Esophagus muscularis mucosa (tissue), 4 donors: Measurements from ENCODE around the gene METTL2B. TPM values are rescaled to one million over a fixed set of nuclear protein-coding genes. Genes with fewer than 3 reads are reported as not detected.
"Not testable (repeated sequence)": the region's sequence is repeated elsewhere in the genome, so short reads cannot be mapped to it uniquely, and the experiment has no call there.

Experiments used
- DNase-seq: peaks from one replicate; pipeline ENCODE4 v3.0.0-alpha.2; 2017; ENCODE audit errors: extremely low spot score
- H3K27ac ChIP-seq, 4 donors: fragments of 200-600 bp; sonication (generic); replicated peaks in 1 of 4; 1 replicate in 3 of 4; 2 replicates in 1 of 4; pipeline ENCODE4 v1.5.1; 2016 to 2019; ENCODE audit warnings: mild to moderate bottlenecking in 1 of 4
- H3K27me3 ChIP-seq, 4 donors: fragments of 200-600 bp; sonication (generic); one replicate each; pipeline versions ENCODE4 v1.5.1 to v1.6.0; 2016 to 2019
- H3K36me3 ChIP-seq, 4 donors: fragments of 200-600 bp; sonication (generic); one replicate each; pipeline ENCODE4 v1.5.1; 2016 to 2019
- H3K4me1 ChIP-seq, 4 donors: fragments of 200-600 bp; sonication (generic); one replicate each; pipeline ENCODE4 v1.5.1; 2016 to 2019
- H3K4me3 ChIP-seq, 4 donors: fragments of 200-600 bp; sonication (generic); 1 replicate in 2 of 4; 2 replicates in 2 of 4; pipeline ENCODE4 v1.5.1; 2016 to 2019; ENCODE audit warnings: mild to moderate bottlenecking in 4 of 4, moderate library complexity in 1 of 4
- H3K9me3 ChIP-seq, 4 donors: fragments of 200-600 bp; sonication (generic); 1 replicate in 3 of 4; 2 replicates in 1 of 4; pipeline ENCODE4 v1.5.1; 2016 to 2019
- CTCF ChIP-seq, 3 experiments: fragments of 200-600 bp in 2 of 3; fragments of 450-650 bp in 1 of 3; sonication (generic) in 2 of 3; IDR thresholded peaks; one replicate each; pipeline ENCODE4 v1.5.1; 2017 to 2019; ENCODE audit warnings: antibody characterized with exemption in 3 of 3, mild to moderate bottlenecking in 2 of 3, moderate library complexity in 1 of 3
- EP300 ChIP-seq: sonication (generic); formaldehyde crosslinking; IDR thresholded peaks from one replicate; pipeline ENCODE4 v1.6.1; 2017; ENCODE audit warnings: antibody characterized with exemption
- POLR2A ChIP-seq: fragments of 450-650 bp; IDR thresholded peaks from one replicate; pipeline ENCODE4 v1.6.1; 2017; ENCODE audit warnings: antibody characterized with exemption, moderate library complexity, mild to moderate bottlenecking, low read depth
- POLR2AphosphoS5 ChIP-seq, 2 donors: sonication (generic); formaldehyde crosslinking; IDR thresholded peaks; one replicate each; pipeline ENCODE4 v1.6.1; 2017; ENCODE audit warnings: antibody characterized with exemption in 2 of 2
- WGBS: methylation state at CpG from one replicate; pipeline ENCODE4 v1.1.5; 2018; 5-methylcytosine and 5-hydroxymethylcytosine counted together
- intact Hi-C: fragments of 100-400 bp; cut with DNase I; formaldehyde crosslinking; loops from one replicate; pipeline ENCODE4 v1.15.1; 2023
- total RNA-seq, 4 donors: library from RNA; depleted of rRNA; stranded (reverse); fragments of >200 nt; gene quantifications; one replicate each; pipeline versions ENCODE4 v1.1.0 to v1.2.1, GENCODE V29; 2016

Gene METTL2B
- total RNA-seq, 4 donors from 2014 or later, result 19.9 to 23.5 (median 21.0) TPM

DNA sequence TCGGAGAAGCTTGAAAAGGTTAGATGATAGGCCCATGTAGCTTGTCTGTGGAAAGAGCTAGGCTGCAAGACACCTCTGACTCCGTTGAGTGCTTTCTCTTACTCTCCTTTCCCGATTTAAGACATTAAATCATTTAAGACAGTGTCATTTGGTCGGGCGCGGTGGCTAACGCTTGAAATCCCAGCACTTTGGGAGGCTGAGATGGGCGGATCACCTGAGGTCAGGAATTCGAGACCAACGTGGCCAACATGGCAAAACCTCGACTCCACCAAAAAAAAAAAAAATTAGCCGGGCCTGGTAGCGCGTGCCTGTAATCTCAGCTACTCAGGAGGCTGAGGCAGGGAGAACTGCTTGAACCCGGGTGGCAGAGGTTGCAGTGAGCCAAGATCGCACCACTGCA lies 52.6 kb downstream of the METTL2B start:
- H3K27me3 ChIP-seq, intact Hi-C loops: not testable (repeated sequence)

GRCh38 chr7:128530121-128530854 lies 53.7 kb downstream of the METTL2B start:
- DNase-seq, intact Hi-C loops: not testable (repeated sequence)
- WGBS, result 10% methylated on average over 11 of the region's 50 CpGs

More for the DNA sequence above, 52.6 kb downstream of the METTL2B start:
- not testable (repeated sequence) for H3K27ac ChIP-seq, DNase-seq, H3K36me3 ChIP-seq, H3K9me3 ChIP-seq, H3K4me3 ChIP-seq
- 97% methylated on average over 16 of the region's 16 CpGs for WGBS
- H3K4me1 ChIP-seq, result peaks cover 14 to 30% (median 27%) of the 10 kb centered on the region in 4 donors

GRCh38 chr7:128530855-128531104 lies 54.2 kb downstream of the METTL2B start:
- peak overlapping the region; percentile 73 to 99 (median 88) for H3K4me3 ChIP-seq
- H3K4me1 ChIP-seq, result peaks cover 26 to 41% (median 39%) of the 10 kb centered on the region in 4 donors
- no peak for DNase-seq
- no peaks in the 10 kb centered on the region for H3K27me3 ChIP-seq
- H3K9me3 ChIP-seq, result no peaks in the 10 kb centered on the region
- TF ChIP-seq EP300 (no peak), POLR2A (peak; percentile 10)
- H3K36me3 ChIP-seq, result peaks cover 0 to 15% (median 6%) of the 10 kb centered on the region in 4 donors
- H3K27ac ChIP-seq, result peak overlapping the region; percentile 97 to 99 (median 99)
- WGBS, result no CpG with 5 or more reads among the region's 38 CpGs
- intact Hi-C loops, result no loop called here

More at GRCh38 chr7:128530121-128530854, 53.7 kb downstream of the METTL2B start:
- H3K27me3 ChIP-seq, H3K9me3 ChIP-seq: not testable (repeated sequence)
- Histone ChIP-seq H3K4me3 (peak overlapping the region; percentile 73 to 99 (median 88)), H3K27ac (peak overlapping the region; percentile 97 to 99 (median 99)), H3K4me1 (peaks cover 24 to 36% (median 35%) of the 10 kb centered on the region in 4 donors), H3K36me3 (peaks cover 0 to 15% (median 6%) of the 10 kb centered on the region in 4 donors)

DNA sequence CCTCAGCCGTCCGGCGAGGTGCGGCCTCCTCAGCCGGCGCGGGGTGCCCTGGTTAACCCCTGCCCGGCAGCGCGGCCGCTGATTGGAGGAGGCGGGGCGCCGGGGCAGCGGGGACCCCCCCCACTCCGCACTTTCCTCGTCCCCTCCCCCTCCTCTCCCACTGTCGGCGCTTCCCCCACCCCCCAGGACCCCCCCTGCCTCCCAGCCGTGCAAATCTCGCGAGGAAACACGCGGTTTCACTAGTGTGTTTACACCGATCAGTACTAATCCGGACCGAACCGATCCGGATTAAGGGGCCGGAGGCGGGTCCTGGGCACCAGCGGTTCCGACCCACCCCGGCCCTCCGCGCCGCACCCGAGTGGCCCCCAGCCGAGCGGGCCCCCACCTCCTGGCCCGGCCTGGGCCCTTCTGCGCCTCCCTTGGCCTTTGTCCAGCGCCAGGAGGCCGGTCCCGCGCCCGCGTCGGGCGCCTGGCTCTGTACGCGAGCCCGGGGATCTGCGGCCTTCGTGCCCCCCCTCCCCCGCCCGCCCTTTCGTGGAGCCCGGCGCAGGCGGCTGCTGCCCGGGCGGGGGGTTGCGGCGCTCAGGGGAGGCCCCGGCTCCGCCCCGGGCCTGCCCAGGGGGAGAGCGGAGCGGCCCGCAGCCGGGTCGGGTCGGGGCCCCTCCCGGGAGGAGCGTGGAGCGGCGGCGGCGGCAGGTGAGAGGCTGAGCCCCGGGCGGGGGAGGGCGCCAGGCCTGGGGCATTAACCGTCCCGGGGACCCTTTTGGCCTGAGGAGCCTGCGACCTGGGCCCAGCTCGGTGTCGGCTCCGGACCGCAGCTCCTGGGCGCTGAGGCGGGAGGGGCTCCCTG lies 54.8 kb downstream of the METTL2B start:
- intact Hi-C loops, H3K27me3 ChIP-seq, H3K9me3 ChIP-seq: not testable (repeated sequence)
- Histone ChIP-seq H3K27ac (peak overlapping the region; percentile 97 to 99 (median 99)), H3K4me3 (peak overlapping the region; percentile 73 to 99 (median 88)), H3K4me1 (peaks cover 30 to 47% (median 44%) of the 10 kb centered on the region in 4 donors), H3K36me3 (peaks cover 0 to 19% (median 7%) of the 10 kb centered on the region in 4 donors)
- peak in 1 of 2 donors; percentile 75 for TF ChIP-seq POLR2AphosphoS5 (IDR thresholded peaks at IDR 0.05)
- WGBS, result no CpG with 5 or more reads among the region's 92 CpGs
- peak; percentile 92 for DNase-seq

DNA sequence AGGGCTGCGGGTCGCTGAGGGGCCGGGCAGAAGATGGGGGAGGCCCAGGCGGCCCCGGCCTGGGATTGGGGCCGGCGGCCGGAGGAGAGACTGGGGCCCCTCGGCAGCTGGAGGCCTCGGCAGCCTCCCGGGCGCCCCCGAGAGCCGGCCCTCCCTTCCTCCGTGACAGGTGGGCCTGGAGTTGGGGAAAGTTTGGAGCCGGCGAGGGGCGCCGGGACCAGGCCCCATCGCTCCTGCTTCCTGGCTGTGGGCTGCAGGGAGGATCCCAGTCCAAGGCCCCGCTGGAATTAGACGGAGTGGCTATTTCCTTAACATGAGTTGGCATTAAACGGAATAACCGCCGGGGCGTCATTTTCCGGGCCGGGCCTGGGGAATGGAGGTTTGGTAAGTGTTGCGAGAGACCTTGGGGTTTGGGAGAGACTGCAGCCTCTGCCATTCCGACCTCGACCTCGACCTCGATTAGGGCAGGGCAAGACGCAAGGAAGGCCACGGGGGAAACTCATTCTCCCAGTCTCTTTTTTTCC lies 55.5 kb downstream of the METTL2B start:
- under 1% methylated on average over 11 of the region's 35 CpGs for WGBS
- DNase-seq, result peak; percentile 92
- H3K4me1 ChIP-seq, result peaks cover 36 to 54% (median 51%) of the 10 kb centered on the region in 4 donors
- peaks cover 0 to 22% (median 9%) of the 10 kb centered on the region in 4 donors for H3K36me3 ChIP-seq
- H3K27me3 ChIP-seq, intact Hi-C loops, H3K9me3 ChIP-seq: not testable (repeated sequence)
- peak overlapping the region; percentile 73 to 99 (median 88) for H3K4me3 ChIP-seq
- H3K27ac ChIP-seq, result peak overlapping the region; percentile 97 to 99 (median 99)

DNA sequence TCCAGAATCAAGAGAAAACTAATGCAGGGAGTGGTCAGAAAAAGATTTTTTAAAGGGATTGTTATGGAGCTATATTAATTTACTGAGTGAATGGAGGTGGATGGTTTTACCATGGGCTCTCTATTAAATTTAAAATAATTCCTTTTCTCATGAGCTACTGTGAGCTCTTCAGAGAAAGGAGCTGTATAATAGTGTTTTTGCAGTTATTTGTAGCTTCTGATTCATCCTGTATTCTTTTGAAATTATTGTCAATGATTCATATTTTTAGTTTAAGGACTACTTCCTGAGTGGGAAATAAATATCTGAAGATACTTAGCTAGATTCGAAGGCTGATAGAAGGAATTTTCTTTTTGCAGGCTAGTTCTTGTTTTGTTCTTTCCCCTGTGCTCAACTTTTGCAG lies 56.4 kb downstream of the METTL2B start:
- intact Hi-C loops, H3K27me3 ChIP-seq, H3K9me3 ChIP-seq, DNase-seq: not testable (repeated sequence)
- Histone ChIP-seq H3K27ac (peak overlapping the region; percentile 97 to 99 (median 99)), H3K4me1 (peaks cover 36 to 61% (median 57%) of the 10 kb centered on the region in 4 donors), H3K36me3 (peaks cover 0 to 22% (median 9%) of the 10 kb centered on the region in 4 donors), H3K4me3 (peak overlapping the region; percentile 73 to 99 (median 88))
- 0% methylated on average over 1 of the region's 1 CpG for WGBS

- peak overlapping the region; percentile 67 to 79 (median 72) for H3K27ac ChIP-seq
- WGBS, result 43% methylated on average over 7 of the region's 7 CpGs
- DNase-seq, H3K4me3 ChIP-seq, intact Hi-C loops, H3K27me3 ChIP-seq, H3K9me3 ChIP-seq: not testable (repeated sequence)
- peaks cover 0 to 50% (median 25%) of the 10 kb centered on the region in 4 donors for H3K36me3 ChIP-seq
- TF ChIP-seq CTCF (IDR thresholded peaks at IDR 0.05), result peak; percentile 28 to 47 (median 37)
- H3K4me1 ChIP-seq, result peaks cover 35 to 90% (median 61%) of the 10 kb centered on the region in 4 donors
These were observed 60.9 kb downstream of the METTL2B start for GRCh38 chr7:128537410-128537809.

DNA sequence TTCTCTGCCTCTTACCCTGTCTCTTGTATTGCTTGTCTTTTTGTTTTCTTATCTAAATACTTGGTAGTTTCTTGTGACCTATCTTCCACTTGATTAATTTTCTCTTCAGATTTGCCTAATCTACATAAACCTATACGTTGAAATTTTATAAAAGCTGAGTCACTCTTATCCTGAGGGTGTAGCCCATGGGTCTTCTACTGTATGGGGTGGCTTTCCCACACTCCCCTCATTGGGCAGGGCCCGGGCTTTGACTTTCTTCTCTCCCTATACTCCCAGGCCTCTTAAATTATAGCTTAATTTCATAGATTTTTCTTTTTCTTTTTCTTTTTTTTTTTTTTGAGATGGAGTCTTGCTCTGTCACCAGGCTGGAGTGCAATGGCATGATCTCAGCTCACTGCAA lies 66.0 kb downstream of the METTL2B start:
- H3K4me3 ChIP-seq, intact Hi-C loops, DNase-seq, H3K9me3 ChIP-seq, H3K27ac ChIP-seq, H3K27me3 ChIP-seq: not testable (repeated sequence)
- WGBS, result 83% methylated on average over 2 of the region's 2 CpGs
- Histone ChIP-seq H3K4me1 (peaks cover 7 to 47% (median 26%) of the 10 kb centered on the region in 4 donors), H3K36me3 (peaks cover 11 to 67% (median 37%) of the 10 kb centered on the region in 4 donors)

GRCh38 chr7:128543300-128543699 lies 66.8 kb downstream of the METTL2B start:
- H3K4me3 ChIP-seq, H3K9me3 ChIP-seq, H3K27me3 ChIP-seq, intact Hi-C loops, DNase-seq, H3K27ac ChIP-seq: not testable (repeated sequence)
- WGBS, result 57% methylated on average over 1 of the region's 1 CpG
- Histone ChIP-seq H3K36me3 (peaks cover 11 to 68% (median 41%) of the 10 kb centered on the region in 4 donors), H3K4me1 (peaks cover 6 to 42% (median 29%) of the 10 kb centered on the region in 4 donors)

DNA sequence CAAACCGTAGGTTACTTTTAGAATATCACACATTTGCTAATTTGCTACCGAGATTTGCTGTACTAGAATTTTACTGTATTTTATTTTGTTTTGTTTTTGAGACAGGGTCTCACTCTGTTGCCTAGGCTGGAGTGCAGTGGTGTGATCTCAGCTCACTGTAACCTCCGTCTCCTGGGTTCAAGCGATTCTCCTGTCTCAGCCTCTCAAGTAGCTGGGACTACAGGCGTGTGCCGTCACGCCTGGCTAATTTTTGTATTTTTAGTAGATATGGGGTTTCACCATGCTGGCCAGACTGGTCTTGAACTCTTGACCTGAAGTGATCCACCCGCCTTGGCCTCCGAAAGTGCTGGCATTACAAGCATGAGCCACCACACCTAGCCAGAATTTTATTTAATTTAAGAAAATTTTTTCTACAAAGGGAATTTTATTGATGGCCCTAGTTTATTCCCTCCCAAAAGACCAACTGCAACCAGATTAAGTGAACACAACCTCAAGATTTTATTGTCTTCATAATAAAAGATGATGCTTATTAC lies 69.8 kb downstream of the METTL2B start:
- H3K4me1 ChIP-seq, result peaks cover 3 to 31% (median 12%) of the 10 kb centered on the region in 4 donors
- H3K4me3 ChIP-seq, DNase-seq, H3K9me3 ChIP-seq, H3K27me3 ChIP-seq, H3K27ac ChIP-seq, intact Hi-C loops: not testable (repeated sequence)
- 90% methylated on average over 9 of the region's 9 CpGs for WGBS
- peaks cover 11 to 57% (median 30%) of the 10 kb centered on the region in 4 donors for H3K36me3 ChIP-seq
